Common myeloid progenitor, CD34-positive (primary cell): ENCODE results near the gene CYP3A5.

ENCODE experiments used
- CTCF ChIA-PET: fragments of 350-600 bp; sonication (Branson Sonifier 250); formaldehyde crosslinking; loops from one replicate; lab custom pipeline; 2021; ENCODE audit warnings: antibody characterized with exemption; lab: Charles Lee
- POLR2A ChIA-PET: fragments of 350-600 bp; sonication (Branson Sonifier 250); formaldehyde crosslinking; loops from one replicate; lab custom pipeline; 2021; ENCODE audit warnings: antibody characterized with exemption; lab: Charles Lee
- DNase-seq, 3 donors: peaks; one replicate each; pipeline versions ENCODE4 v3.0.0 to v3.0.0-alpha.2; 2013
- H3K27ac ChIP-seq, 2 experiments: 1 replicate in 1 of 2; 2 replicates in 1 of 2; pipeline ENCODE4 v1.7.0; 2013; ENCODE audit warnings: inconsistent platforms in 2 of 2, low read length in 2 of 2, mild to moderate bottlenecking in 2 of 2, low read depth in 1 of 2, moderate library complexity in 1 of 2; ENCODE audit not compliant: severe bottlenecking in 2 of 2, insufficient read depth in 1 of 2, poor library complexity in 1 of 2
- H3K27me3 ChIP-seq, 5 experiments: replicated peaks in 2 of 5; 1 replicate in 3 of 5; 2 replicates in 2 of 5; pipeline versions ENCODE4 v1.6.1 to v1.7.0; 2013; ENCODE audit warnings: low read length in 4 of 5, mild to moderate bottlenecking in 2 of 5, moderate library complexity in 2 of 5, inconsistent platforms in 1 of 5; ENCODE audit not compliant: insufficient read depth in 5 of 5, control insufficient read depth in 4 of 5
- H3K36me3 ChIP-seq, 4 experiments: 1 replicate in 2 of 4; 2 replicates in 2 of 4; pipeline versions ENCODE4 v1.6.1 to v1.7.0; 2013; ENCODE audit warnings: low read length in 3 of 4, control low read depth in 1 of 4, mild to moderate bottlenecking in 1 of 4; ENCODE audit not compliant: control insufficient read depth in 4 of 4, insufficient read depth in 4 of 4
- H3K4me1 ChIP-seq, 4 experiments: 1 replicate in 3 of 4; 2 replicates in 1 of 4; pipeline versions ENCODE4 v1.6.1 to v1.7.1; 2013; ENCODE audit warnings: low read length in 3 of 4, mild to moderate bottlenecking in 3 of 4, control low read depth in 1 of 4, inconsistent platforms in 1 of 4, moderate library complexity in 1 of 4; ENCODE audit not compliant: control insufficient read depth in 4 of 4, insufficient read depth in 4 of 4; ENCODE audit errors: control extremely low read depth in 1 of 4
- H3K4me3 ChIP-seq, 7 experiments: 1 replicate in 4 of 7; 2 replicates in 3 of 7; pipeline versions ENCODE4 v1.5.1 to v1.7.0; 2013; ENCODE audit warnings: mild to moderate bottlenecking in 7 of 7, low read length in 6 of 7, moderate library complexity in 6 of 7, inconsistent platforms in 2 of 7, low read depth in 2 of 7, control low read depth in 1 of 7; ENCODE audit not compliant: insufficient read depth in 4 of 7, control insufficient read depth in 1 of 7; ENCODE audit errors: extremely low read depth in 1 of 7
- H3K9me3 ChIP-seq, 5 experiments: 1 replicate in 4 of 5; 2 replicates in 1 of 5; pipeline versions ENCODE4 v1.6.1 to v1.7.1; 2013; ENCODE audit warnings: low read length in 4 of 5, mild to moderate bottlenecking in 2 of 5, inconsistent platforms in 1 of 5, low read depth in 1 of 5, moderate library complexity in 1 of 5; ENCODE audit not compliant: control insufficient read depth in 4 of 5, insufficient read depth in 2 of 5; ENCODE audit errors: control extremely low read depth in 1 of 5
- WGBS: methylation state at CpG from one replicate; pipeline ENCODE4 v1.1.5; 2013; ENCODE audit not compliant: insufficient coverage; 5-methylcytosine and 5-hydroxymethylcytosine counted together

Gene CYP3A5

GRCh38 chr7:99629643-99630042, 50.2 kb downstream of the CYP3A5 start:
- no peaks in the 10 kb centered on the region for H3K27me3 ChIP-seq
- ChIA-PET CTCF (interaction anchor here (1.9 kb wide), 1 partner anchor 12 kb away, joined by 7 read pairs; the partner anchor contains the start of gene ZSCAN25), POLR2A (no interaction called here)
- no peak overlapping the region for H3K27ac ChIP-seq
- 97% methylated on average over 20 of the region's 20 CpGs for WGBS
- DNase-seq, result no peak
- H3K4me1 ChIP-seq, result no peaks in the 10 kb centered on the region
- no peaks in the 10 kb centered on the region for H3K9me3 ChIP-seq
- H3K36me3 ChIP-seq, result peaks cover 21 to 83% (median 60%) of the 10 kb centered on the region in 4 experiments
- H3K4me3 ChIP-seq, result no peak overlapping the region

GRCh38 chr7:99628471-99629465, 51.0 kb downstream of the CYP3A5 start:
- Histone ChIP-seq H3K9me3 (no peaks in the 10 kb centered on the region), H3K4me1 (no peaks in the 10 kb centered on the region), H3K27ac (no peak overlapping the region), H3K4me3 (no peak overlapping the region), H3K36me3 (peaks cover 21 to 88% (median 64%) of the 10 kb centered on the region in 4 experiments), H3K27me3 (no peaks in the 10 kb centered on the region)
- DNase-seq, result no peak
- CTCF ChIA-PET, result interaction anchor here (1.9 kb wide), 1 partner anchor 11 kb away, joined by 7 read pairs; the partner anchor contains the start of gene ZSCAN25
- POLR2A ChIA-PET, result no interaction called here
- WGBS, result 93% methylated on average over 11 of the region's 14 CpGs

- H3K36me3 ChIP-seq, result peaks cover 23 to 91% (median 68%) of the 10 kb centered on the region in 4 experiments
- H3K27me3 ChIP-seq, result no peaks in the 10 kb centered on the region
- H3K9me3 ChIP-seq, result no peaks in the 10 kb centered on the region
- no peak for DNase-seq
- CTCF ChIA-PET, result no interaction called here
- no peak overlapping the region for H3K27ac ChIP-seq
- H3K4me1 ChIP-seq, result no peaks in the 10 kb centered on the region
- H3K4me3 ChIP-seq, result no peak overlapping the region
- no CpG with 5 or more reads among the region's 11 CpGs for WGBS
- POLR2A ChIA-PET, result no interaction called here
Observed at GRCh38 chr7:99627513-99627912, 52.3 kb downstream of the CYP3A5 start.

GRCh38 chr7:99626661-99627060, 53.1 kb downstream of the CYP3A5 start:
- Histone ChIP-seq H3K4me3 (no peak overlapping the region), H3K27me3 (no peaks in the 10 kb centered on the region), H3K36me3 (peaks cover 26 to 93% (median 70%) of the 10 kb centered on the region in 4 experiments), H3K9me3 (no peaks in the 10 kb centered on the region), H3K4me1 (no peaks in the 10 kb centered on the region), H3K27ac (no peak overlapping the region)
- ChIA-PET POLR2A (no interaction called here), CTCF (no interaction called here)
- DNase-seq, result no peak
- 100% methylated on average over 1 of the region's 1 CpG for WGBS

GRCh38 chr7:99625961-99626360, 53.8 kb downstream of the CYP3A5 start:
- ChIA-PET POLR2A (no interaction called here), CTCF (no interaction called here)
- no peaks in the 10 kb centered on the region for H3K9me3 ChIP-seq
- no peaks in the 10 kb centered on the region for H3K27me3 ChIP-seq
- H3K4me1 ChIP-seq, result no peaks in the 10 kb centered on the region
- H3K4me3 ChIP-seq, result no peak overlapping the region
- no peak overlapping the region for H3K27ac ChIP-seq
- DNase-seq, result no peak
- H3K36me3 ChIP-seq, result peaks cover 26 to 93% (median 74%) of the 10 kb centered on the region in 4 experiments
- WGBS, result 97% methylated on average over 4 of the region's 4 CpGs

- ChIA-PET CTCF (no interaction called here), POLR2A (no interaction called here)
- no peaks in the 10 kb centered on the region for H3K4me1 ChIP-seq
- DNase-seq, result no peak
- no peaks in the 10 kb centered on the region for H3K27me3 ChIP-seq
- no peak overlapping the region for H3K27ac ChIP-seq
- H3K4me3 ChIP-seq, result no peak overlapping the region
- WGBS, result 100% methylated on average over 5 of the region's 5 CpGs
- H3K9me3 ChIP-seq, result no peaks in the 10 kb centered on the region
- peaks cover 26 to 95% (median 75%) of the 10 kb centered on the region in 4 experiments for H3K36me3 ChIP-seq
Observed at GRCh38 chr7:99625321-99625720, 54.5 kb downstream of the CYP3A5 start.

GRCh38 chr7:99624484-99624883, 55.3 kb downstream of the CYP3A5 start:
- H3K27ac ChIP-seq, result peak overlapping the region in 1 of 2 experiments; percentile 17
- 90% methylated on average over 15 of the region's 16 CpGs for WGBS
- ChIA-PET CTCF (no interaction called here), POLR2A (interaction anchor here (0.6 kb wide), 1 partner anchor 12 kb away, joined by 3 read pairs; no protein-coding TSS in a partner anchor)
- no peak overlapping the region for H3K4me3 ChIP-seq
- H3K27me3 ChIP-seq, result no peaks in the 10 kb centered on the region
- no peaks in the 10 kb centered on the region for H3K4me1 ChIP-seq
- peaks cover 22 to 95% (median 76%) of the 10 kb centered on the region in 4 experiments for H3K36me3 ChIP-seq
- H3K9me3 ChIP-seq, result no peaks in the 10 kb centered on the region
- DNase-seq, result peak in 2 of 3 donors; percentile 17 to 33
